GM06990 (cell line): ENCODE results near the gene ADARB2.
"Not testable (repeated sequence)": the region's sequence is repeated elsewhere in the genome, so short reads cannot be mapped to it uniquely, and the experiment has no call there.

Experiments
- DNase-seq: peaks from one replicate; pipeline ENCODE4 v3.0.0-alpha.2; 2011; ENCODE audit not compliant: insufficient read length; ENCODE audit errors: extremely low read depth
- H3K27me3 ChIP-seq: replicated peaks from 2 replicates; pipeline ENCODE4 v1.6.0; 2011; ENCODE audit warnings: low read length; ENCODE audit not compliant: control insufficient read depth, insufficient read depth
- H3K36me3 ChIP-seq: 2 replicates; pipeline ENCODE4 v1.5.1; 2011; ENCODE audit warnings: low read length; ENCODE audit not compliant: control insufficient read depth, insufficient read depth
- H3K4me3 ChIP-seq: replicated peaks from 2 replicates; pipeline ENCODE4 v1.5.1; 2011; ENCODE audit warnings: low read depth, mild to moderate bottlenecking, control low read depth, low read length
- CTCF ChIP-seq: IDR thresholded peaks from 2 replicates; pipeline ENCODE4 v1.5.1; 2011; ENCODE audit warnings: low read length, control low read depth, mild to moderate bottlenecking, inconsistent platforms; ENCODE audit not compliant: insufficient read depth, poor library complexity, severe bottlenecking

The ADARB2 gene

GRCh38 chr10:1230138-1230537 lies 507.2 kb downstream of the ADARB2 start:
- H3K36me3 ChIP-seq: no peaks in the 10 kb centered on the region
- DNase-seq: no peak
- TF ChIP-seq CTCF: no peak
- H3K4me3 ChIP-seq: no peak overlapping the region
- H3K27me3 ChIP-seq: no peaks in the 10 kb centered on the region

- no peaks in the 10 kb centered on the region for H3K36me3 ChIP-seq
- no peak for DNase-seq
- H3K4me3 ChIP-seq: no peak overlapping the region
- H3K27me3 ChIP-seq: no peaks in the 10 kb centered on the region
- TF ChIP-seq CTCF: no peak
Observed at GRCh38 chr10:1229574-1229973, 507.8 kb downstream of the ADARB2 start.

GRCh38 chr10:1229116-1229515 lies 508.2 kb downstream of the ADARB2 start:
- Histone ChIP-seq H3K4me3 (no peak overlapping the region), H3K27me3 (no peaks in the 10 kb centered on the region), H3K36me3 (no peaks in the 10 kb centered on the region)
- DNase-seq: no peak
- no peak for TF ChIP-seq CTCF

- Histone ChIP-seq H3K36me3 (no peaks in the 10 kb centered on the region), H3K27me3 (no peaks in the 10 kb centered on the region), H3K4me3 (no peak overlapping the region)
- TF ChIP-seq CTCF: no peak
- no peak for DNase-seq
Observed at GRCh38 chr10:1228467-1228975, 508.8 kb downstream of the ADARB2 start.

GRCh38 chr10:1227510-1228402 lies 509.6 kb downstream of the ADARB2 start:
- no peak for DNase-seq
- Histone ChIP-seq H3K4me3 (no peak overlapping the region), H3K36me3 (no peaks in the 10 kb centered on the region), H3K27me3 (no peaks in the 10 kb centered on the region)
- no peak for TF ChIP-seq CTCF

GRCh38 chr10:1226907-1227306 lies 510.4 kb downstream of the ADARB2 start:
- not testable (repeated sequence) for H3K27me3 ChIP-seq, H3K36me3 ChIP-seq, DNase-seq, H3K4me3 ChIP-seq

GRCh38 chr10:1219874-1220273 lies 517.5 kb downstream of the ADARB2 start:
- not testable (repeated sequence) for H3K4me3 ChIP-seq, H3K36me3 ChIP-seq, DNase-seq, H3K27me3 ChIP-seq
